ENCODE results near the gene HECW1. TPM values are rescaled to one million over a fixed set of nuclear protein-coding genes. Genes with fewer than 3 reads are reported as not detected.

Gene HECW1
- total and polyA plus RNA-seq, 2 experiments from 2014 or later = 11.0 to 21.8 TPM

DNA sequence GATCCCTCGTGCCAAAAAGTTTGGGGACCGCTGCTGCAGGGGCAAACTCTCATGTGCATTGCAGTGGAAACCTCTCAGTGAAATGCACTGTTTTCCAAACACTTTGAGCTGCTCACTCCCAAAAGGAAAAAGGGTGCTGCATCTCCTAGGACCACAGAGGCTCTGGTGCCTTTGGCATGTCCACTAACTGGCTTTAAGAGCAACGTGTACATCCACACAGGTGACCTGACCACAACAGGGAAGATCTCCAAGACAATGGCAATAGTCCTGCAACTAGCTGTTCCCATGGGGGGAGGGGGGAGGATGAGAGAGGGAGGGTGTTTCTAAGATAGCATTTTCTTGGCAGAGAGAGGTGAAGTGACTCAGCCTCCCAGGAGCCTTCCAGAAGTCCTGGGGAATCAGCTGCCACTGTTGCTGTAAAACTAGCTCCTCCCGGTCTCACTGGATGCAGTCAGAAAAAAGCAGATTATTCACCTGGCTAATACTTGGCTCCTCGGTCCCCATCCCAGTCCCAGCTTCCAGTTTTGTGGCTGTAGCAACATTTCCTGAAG lies 181.7 kb downstream of the HECW1 start (continued):
- TF ChIP-seq, protein P1, sequence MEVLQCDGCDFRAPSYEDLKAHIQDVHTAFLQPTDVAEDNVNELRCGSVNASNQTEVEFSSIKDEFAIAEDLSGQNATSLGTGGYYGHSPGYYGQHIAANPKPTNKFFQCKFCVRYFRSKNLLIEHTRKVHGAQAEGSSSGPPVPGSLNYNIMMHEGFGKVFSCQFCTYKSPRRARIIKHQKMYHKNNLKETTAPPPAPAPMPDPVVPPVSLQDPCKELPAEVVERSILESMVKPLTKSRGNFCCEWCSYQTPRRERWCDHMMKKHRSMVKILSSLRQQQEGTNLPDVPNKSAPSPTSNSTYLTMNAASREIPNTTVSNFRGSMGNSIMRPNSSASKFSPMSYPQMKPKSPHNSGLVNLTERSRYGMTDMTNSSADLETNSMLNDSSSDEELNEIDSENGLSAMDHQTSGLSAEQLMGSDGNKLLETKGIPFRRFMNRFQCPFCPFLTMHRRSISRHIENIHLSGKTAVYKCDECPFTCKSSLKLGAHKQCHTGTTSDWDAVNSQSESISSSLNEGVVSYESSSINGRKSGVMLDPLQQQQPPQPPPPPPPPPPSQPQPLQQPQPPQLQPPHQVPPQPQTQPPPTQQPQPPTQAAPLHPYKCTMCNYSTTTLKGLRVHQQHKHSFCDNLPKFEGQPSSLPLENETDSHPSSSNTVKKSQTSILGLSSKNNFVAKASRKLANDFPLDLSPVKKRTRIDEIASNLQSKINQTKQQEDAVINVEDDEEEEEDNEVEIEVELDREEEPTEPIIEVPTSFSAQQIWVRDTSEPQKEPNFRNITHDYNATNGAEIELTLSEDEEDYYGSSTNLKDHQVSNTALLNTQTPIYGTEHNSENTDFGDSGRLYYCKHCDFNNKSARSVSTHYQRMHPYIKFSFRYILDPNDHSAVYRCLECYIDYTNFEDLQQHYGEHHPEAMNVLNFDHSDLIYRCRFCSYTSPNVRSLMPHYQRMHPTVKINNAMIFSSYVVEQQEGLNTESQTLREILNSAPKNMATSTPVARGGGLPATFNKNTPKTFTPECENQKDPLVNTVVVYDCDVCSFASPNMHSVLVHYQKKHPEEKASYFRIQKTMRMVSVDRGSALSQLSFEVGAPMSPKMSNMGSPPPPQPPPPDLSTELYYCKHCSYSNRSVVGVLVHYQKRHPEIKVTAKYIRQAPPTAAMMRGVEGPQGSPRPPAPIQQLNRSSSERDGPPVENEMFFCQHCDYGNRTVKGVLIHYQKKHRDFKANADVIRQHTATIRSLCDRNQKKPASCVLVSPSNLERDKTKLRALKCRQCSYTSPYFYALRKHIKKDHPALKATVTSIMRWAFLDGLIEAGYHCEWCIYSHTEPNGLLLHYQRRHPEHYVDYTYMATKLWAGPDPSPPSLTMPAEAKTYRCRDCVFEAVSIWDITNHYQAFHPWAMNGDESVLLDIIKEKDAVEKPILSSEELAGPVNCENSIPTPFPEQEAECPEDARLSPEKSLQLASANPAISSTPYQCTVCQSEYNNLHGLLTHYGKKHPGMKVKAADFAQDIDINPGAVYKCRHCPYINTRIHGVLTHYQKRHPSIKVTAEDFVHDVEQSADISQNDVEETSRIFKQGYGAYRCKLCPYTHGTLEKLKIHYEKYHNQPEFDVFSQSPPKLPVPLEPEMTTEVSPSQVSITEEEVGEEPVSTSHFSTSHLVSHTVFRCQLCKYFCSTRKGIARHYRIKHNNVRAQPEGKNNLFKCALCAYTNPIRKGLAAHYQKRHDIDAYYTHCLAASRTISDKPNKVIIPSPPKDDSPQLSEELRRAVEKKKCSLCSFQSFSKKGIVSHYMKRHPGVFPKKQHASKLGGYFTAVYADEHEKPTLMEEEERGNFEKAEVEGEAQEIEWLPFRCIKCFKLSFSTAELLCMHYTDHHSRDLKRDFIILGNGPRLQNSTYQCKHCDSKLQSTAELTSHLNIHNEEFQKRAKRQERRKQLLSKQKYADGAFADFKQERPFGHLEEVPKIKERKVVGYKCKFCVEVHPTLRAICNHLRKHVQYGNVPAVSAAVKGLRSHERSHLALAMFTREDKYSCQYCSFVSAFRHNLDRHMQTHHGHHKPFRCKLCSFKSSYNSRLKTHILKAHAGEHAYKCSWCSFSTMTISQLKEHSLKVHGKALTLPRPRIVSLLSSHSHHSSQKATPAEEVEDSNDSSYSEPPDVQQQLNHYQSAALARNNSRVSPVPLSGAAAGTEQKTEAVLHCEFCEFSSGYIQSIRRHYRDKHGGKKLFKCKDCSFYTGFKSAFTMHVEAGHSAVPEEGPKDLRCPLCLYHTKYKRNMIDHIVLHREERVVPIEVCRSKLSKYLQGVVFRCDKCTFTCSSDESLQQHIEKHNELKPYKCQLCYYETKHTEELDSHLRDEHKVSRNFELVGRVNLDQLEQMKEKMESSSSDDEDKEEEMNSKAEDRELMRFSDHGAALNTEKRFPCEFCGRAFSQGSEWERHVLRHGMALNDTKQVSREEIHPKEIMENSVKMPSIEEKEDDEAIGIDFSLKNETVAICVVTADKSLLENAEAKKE (CRISPR knock-in tag; IDR thresholded peaks at IDR 0.05) = no peak; the same call in 1 of the 2 replicates
- TF ChIP-seq ZNF114 (CRISPR knock-in tag; IDR thresholded peaks at IDR 0.05) = no peak
- no peak for TF ChIP-seq STAT1 (IDR thresholded peaks at IDR 0.05; ENCODE audit: unreplicated experiment)
- TF ChIP-seq NANOG (IDR thresholded peaks at IDR 0.05; ENCODE audit: borderline replicate concordance) = no peak
- no peak for TF ChIP-seq CREB1 (CRISPR knock-in tag; IDR thresholded peaks at IDR 0.05; ENCODE audit: low read depth)
- TF ChIP-seq EZH2phosphoT487 (IDR thresholded peaks at IDR 0.05; ENCODE audit: unreplicated experiment) = no peak
- TF ChIP-seq, protein P2, sequence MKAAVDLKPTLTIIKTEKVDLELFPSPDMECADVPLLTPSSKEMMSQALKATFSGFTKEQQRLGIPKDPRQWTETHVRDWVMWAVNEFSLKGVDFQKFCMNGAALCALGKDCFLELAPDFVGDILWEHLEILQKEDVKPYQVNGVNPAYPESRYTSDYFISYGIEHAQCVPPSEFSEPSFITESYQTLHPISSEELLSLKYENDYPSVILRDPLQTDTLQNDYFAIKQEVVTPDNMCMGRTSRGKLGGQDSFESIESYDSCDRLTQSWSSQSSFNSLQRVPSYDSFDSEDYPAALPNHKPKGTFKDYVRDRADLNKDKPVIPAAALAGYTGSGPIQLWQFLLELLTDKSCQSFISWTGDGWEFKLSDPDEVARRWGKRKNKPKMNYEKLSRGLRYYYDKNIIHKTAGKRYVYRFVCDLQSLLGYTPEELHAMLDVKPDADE (IDR thresholded peaks at IDR 0.05) = no peak
- TF ChIP-seq POLR2AphosphoS5 (IDR thresholded peaks at IDR 0.05; ENCODE audit: low read depth) = no peak

GRCh38 chr7:43295429-43295828 lies 183.0 kb downstream of the HECW1 start:
- H3K4me3 ChIP-seq = no peak overlapping the region; the same call in 1 of the 2 replicates

More at GRCh38 chr7:43295429-43295828, 183.0 kb downstream of the HECW1 start:
- Mint-ChIP-seq H3K4me1 (peaks cover 36% of the 10 kb centered on the region), H3K9me3 (peaks cover 31% of the 10 kb centered on the region), H3K36me3 (ENCODE audit: low read depth) (peaks cover 30% of the 10 kb centered on the region), H3K27ac (no peak overlapping the region; the same call in none of the 2 replicates), H3K27me3 (ENCODE audit: insufficient read depth, low read depth, poor library complexity) (peaks cover 9% of the 10 kb centered on the region), H3K4me3 (no peak overlapping the region)
- peak overlapping the region; percentile 61 for H3K4me2 ChIP-seq
- DNase-seq (ENCODE audit: low spot score) (peak; percentile 55), ATAC-seq (peak; percentile 62)
- H3K27me3 ChIP-seq (ENCODE audit: insufficient read depth) = no peaks in the 10 kb centered on the region
- H3K27ac ChIP-seq (ENCODE audit: low read depth) = peak overlapping the region; percentile 78
- peaks cover 45% of the 10 kb centered on the region for H3K4me1 ChIP-seq (ENCODE audit: insufficient read depth)
- 0 out of 2 replicates have a peak, but pooled peaks cover 8% of the 10 kb centered on the region for H3K36me3 ChIP-seq (ENCODE audit: insufficient read depth)
- H3F3A ChIP-seq (replicated peaks; ENCODE audit: low read depth) = peaks cover 9% of the 10 kb centered on the region
- TF ChIP-seq, protein P1 (CRISPR knock-in tag; IDR thresholded peaks at IDR 0.05) = 0 out of 2 replicates have a peak, but pooled peaks have one; percentile 2
- no peak for TF ChIP-seq STAT1 (IDR thresholded peaks at IDR 0.05; ENCODE audit: unreplicated experiment)
- H2AFZ ChIP-seq = no peak overlapping the region
- no peaks in the 10 kb centered on the region for H3K9me2 ChIP-seq (ENCODE audit: insufficient read depth)
- H3K79me2 ChIP-seq (replicated peaks; ENCODE audit: insufficient read depth) = no peaks in the 10 kb centered on the region
- no peaks in the 10 kb centered on the region for H4K20me1 ChIP-seq (replicated peaks; ENCODE audit: insufficient read depth)
